Measurements from ENCODE around the gene LRGUK.

Gene LRGUK

DNA sequence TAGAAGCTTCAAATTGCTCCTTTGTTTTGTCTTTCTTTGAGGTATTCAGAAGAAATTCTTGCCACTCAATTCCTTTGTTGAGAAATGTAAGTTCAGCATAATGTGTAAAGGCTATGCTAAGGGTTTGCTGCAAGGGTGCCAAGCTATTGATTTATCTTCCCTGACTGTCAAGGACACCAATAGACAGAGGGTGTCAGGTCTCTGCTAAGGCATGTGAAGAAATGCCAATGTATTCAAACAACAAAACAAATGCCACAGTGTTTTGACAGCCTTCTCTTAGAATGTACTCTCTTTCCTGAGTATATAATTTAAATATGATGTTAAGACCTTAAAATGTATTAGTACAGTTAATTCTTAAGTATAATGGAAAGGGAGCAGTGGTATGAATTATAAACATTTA, 62.4 kb downstream of the LRGUK start:
- POLR2A ChIA-PET = no interaction called here
- Histone ChIP-seq H3K9me3 (ENCODE audit: control insufficient read depth, insufficient read depth, low read depth, low read length) (no peaks in the 10 kb centered on the region), H3K4me3 (ENCODE audit: low read depth, low read length) (no peak overlapping the region), H3K27ac (ENCODE audit: extremely low read depth, low read depth, low read length) (no peak overlapping the region), H3K36me3 (ENCODE audit: control insufficient read depth in 2 of 2, insufficient read depth in 1 of 2, low read length in 2 of 2) (no peaks in the 10 kb centered on the region), H3K4me1 (ENCODE audit: control insufficient read depth, insufficient read depth, low read length) (no peaks in the 10 kb centered on the region)
- TF ChIP-seq ZNF37A (tag by site-specific recombination; IDR thresholded peaks at IDR 0.05) = no peak
- TF ChIP-seq SP3 (tag by site-specific recombination; IDR thresholded peaks at IDR 0.05) = no peak
- no peak for TF ChIP-seq ZNF621 (tag by site-specific recombination; IDR thresholded peaks at IDR 0.05)
- CTCF ChIA-PET = no interaction called here

DNA sequence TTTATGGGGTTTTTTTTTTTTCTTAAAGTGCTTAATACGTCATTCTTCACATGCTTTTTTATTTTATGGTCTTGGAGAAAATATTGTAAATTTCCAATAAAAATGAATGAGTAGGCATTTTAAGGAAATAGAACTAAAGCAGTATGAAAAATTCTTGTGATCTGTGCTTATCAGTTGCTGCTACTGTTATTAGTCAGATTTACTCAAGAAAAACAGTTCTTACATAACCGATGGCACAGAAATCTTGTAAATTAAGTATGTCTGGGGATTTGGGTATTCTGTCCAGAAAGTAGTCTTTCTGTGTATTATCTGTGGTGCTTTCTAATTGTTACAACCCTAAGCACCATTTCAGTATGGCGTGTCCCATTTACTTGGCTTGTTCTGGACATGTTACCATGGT, 64.7 kb downstream of the LRGUK start:
- no peak overlapping the region for H3K4me3 ChIP-seq (ENCODE audit: low read depth, low read length)
- no peak overlapping the region for H3K27ac ChIP-seq (ENCODE audit: extremely low read depth, low read depth, low read length)
- TF ChIP-seq ZBTB7A (tag by site-specific recombination; IDR thresholded peaks at IDR 0.05; ENCODE audit: low read depth) = no peak
- TF ChIP-seq, protein P1, sequence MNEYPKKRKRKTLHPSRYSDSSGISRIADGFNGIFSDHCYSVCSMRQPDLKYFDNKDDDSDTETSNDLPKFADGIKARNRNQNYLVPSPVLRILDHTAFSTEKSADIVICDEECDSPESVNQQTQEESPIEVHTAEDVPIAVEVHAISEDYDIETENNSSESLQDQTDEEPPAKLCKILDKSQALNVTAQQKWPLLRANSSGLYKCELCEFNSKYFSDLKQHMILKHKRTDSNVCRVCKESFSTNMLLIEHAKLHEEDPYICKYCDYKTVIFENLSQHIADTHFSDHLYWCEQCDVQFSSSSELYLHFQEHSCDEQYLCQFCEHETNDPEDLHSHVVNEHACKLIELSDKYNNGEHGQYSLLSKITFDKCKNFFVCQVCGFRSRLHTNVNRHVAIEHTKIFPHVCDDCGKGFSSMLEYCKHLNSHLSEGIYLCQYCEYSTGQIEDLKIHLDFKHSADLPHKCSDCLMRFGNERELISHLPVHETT (tag by site-specific recombination; IDR thresholded peaks at IDR 0.05) = no peak
- H3K4me1 ChIP-seq (ENCODE audit: control insufficient read depth, insufficient read depth, low read length) = no peaks in the 10 kb centered on the region
- H3K36me3 ChIP-seq (ENCODE audit: control insufficient read depth in 2 of 2, insufficient read depth in 1 of 2, low read length in 2 of 2) = no peaks in the 10 kb centered on the region
- POLR2A ChIA-PET = no interaction called here
- H3K9me3 ChIP-seq (ENCODE audit: control insufficient read depth, insufficient read depth, low read depth, low read length) = no peaks in the 10 kb centered on the region
- CTCF ChIA-PET = interaction anchor here (0.5 to 0.6 kb wide), 2 partner anchors 21 to 758 kb away, joined by 3 read pairs; no protein-coding TSS in a partner anchor

DNA sequence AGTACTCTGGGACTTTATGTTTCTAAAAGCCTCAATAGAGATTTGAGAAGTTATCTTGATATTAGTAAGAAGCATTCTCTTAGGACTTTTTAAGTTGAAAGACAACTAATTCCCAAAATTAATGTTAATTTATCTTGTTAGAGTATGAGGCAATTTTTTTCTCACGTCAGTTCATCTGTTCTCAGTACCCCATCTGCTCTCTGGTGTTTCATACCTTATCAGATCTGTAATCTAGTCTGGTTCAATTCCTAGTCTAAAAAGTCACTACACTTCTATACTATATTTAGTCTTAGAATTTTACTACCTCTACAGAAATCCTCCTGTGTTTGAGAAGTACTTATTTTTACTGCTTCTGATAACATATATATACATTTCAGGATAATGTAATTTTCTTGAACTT, 66.1 kb downstream of the LRGUK start:
- H3K27ac ChIP-seq (ENCODE audit: extremely low read depth, low read depth, low read length) = no peak overlapping the region
- H3K36me3 ChIP-seq (ENCODE audit: control insufficient read depth in 2 of 2, insufficient read depth in 1 of 2, low read length in 2 of 2) = no peaks in the 10 kb centered on the region
- no peak overlapping the region for H3K4me3 ChIP-seq (ENCODE audit: low read depth, low read length)
- TF ChIP-seq ZNF354C (tag by site-specific recombination; IDR thresholded peaks at IDR 0.05; ENCODE audit: borderline replicate concordance, low read depth) (no peak), MEIS1 (CRISPR knock-in tag; IDR thresholded peaks at IDR 0.05; ENCODE audit: borderline replicate concordance) (no peak), ZNF785 (tag by site-specific recombination; IDR thresholded peaks at IDR 0.05) (no peak), ZNF23 (tag by site-specific recombination; IDR thresholded peaks at IDR 0.05; ENCODE audit: borderline replicate concordance) (no peak), ZNF76 (tag by site-specific recombination; IDR thresholded peaks at IDR 0.05; ENCODE audit: borderline replicate concordance, low read depth) (no peak), ZNF146 (tag by site-specific recombination; IDR thresholded peaks at IDR 0.05) (no peak), ZNF791 (tag by site-specific recombination; IDR thresholded peaks at IDR 0.05) (no peak), ZBTB8A (tag by site-specific recombination; IDR thresholded peaks at IDR 0.05) (no peak), ZNF549 (tag by site-specific recombination; IDR thresholded peaks at IDR 0.05) (no peak), KLF9 (tag by site-specific recombination; IDR thresholded peaks at IDR 0.05; ENCODE audit: low read depth) (no peak), ZNF24 (tag by site-specific recombination; IDR thresholded peaks at IDR 0.05) (no peak), ZNF112 (tag by site-specific recombination; IDR thresholded peaks at IDR 0.05) (no peak), ZNF221 (tag by site-specific recombination; IDR thresholded peaks at IDR 0.05; ENCODE audit: borderline replicate concordance) (no peak), ZBTB20 (tag by site-specific recombination; IDR thresholded peaks at IDR 0.05) (no peak), HOXC10 (CRISPR knock-in tag; IDR thresholded peaks at IDR 0.05) (no peak)
- TF ChIP-seq, protein P2, sequence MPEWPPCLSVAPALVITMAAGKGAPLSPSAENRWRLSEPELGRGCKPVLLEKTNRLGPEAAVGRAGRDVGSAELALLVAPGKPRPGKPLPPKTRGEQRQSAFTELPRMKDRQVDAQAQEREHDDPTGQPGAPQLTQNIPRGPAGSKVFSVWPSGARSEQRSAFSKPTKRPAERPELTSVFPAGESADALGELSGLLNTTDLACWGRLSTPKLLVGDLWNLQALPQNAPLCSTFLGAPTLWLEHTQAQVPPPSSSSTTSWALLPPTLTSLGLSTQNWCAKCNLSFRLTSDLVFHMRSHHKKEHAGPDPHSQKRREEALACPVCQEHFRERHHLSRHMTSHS (tag by site-specific recombination; IDR thresholded peaks at IDR 0.05) = no peak
- TF ChIP-seq, protein P3, sequence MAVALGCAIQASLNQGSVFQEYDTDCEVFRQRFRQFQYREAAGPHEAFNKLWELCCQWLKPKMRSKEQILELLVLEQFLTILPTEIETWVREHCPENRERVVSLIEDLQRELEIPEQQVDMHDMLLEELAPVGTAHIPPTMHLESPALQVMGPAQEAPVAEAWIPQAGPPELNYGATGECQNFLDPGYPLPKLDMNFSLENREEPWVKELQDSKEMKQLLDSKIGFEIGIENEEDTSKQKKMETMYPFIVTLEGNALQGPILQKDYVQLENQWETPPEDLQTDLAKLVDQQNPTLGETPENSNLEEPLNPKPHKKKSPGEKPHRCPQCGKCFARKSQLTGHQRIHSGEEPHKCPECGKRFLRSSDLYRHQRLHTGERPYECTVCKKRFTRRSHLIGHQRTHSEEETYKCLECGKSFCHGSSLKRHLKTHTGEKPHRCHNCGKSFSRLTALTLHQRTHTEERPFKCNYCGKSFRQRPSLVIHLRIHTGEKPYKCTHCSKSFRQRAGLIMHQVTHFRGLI (tag by site-specific recombination; IDR thresholded peaks at IDR 0.05) = no peak
- TF ChIP-seq, protein P4, sequence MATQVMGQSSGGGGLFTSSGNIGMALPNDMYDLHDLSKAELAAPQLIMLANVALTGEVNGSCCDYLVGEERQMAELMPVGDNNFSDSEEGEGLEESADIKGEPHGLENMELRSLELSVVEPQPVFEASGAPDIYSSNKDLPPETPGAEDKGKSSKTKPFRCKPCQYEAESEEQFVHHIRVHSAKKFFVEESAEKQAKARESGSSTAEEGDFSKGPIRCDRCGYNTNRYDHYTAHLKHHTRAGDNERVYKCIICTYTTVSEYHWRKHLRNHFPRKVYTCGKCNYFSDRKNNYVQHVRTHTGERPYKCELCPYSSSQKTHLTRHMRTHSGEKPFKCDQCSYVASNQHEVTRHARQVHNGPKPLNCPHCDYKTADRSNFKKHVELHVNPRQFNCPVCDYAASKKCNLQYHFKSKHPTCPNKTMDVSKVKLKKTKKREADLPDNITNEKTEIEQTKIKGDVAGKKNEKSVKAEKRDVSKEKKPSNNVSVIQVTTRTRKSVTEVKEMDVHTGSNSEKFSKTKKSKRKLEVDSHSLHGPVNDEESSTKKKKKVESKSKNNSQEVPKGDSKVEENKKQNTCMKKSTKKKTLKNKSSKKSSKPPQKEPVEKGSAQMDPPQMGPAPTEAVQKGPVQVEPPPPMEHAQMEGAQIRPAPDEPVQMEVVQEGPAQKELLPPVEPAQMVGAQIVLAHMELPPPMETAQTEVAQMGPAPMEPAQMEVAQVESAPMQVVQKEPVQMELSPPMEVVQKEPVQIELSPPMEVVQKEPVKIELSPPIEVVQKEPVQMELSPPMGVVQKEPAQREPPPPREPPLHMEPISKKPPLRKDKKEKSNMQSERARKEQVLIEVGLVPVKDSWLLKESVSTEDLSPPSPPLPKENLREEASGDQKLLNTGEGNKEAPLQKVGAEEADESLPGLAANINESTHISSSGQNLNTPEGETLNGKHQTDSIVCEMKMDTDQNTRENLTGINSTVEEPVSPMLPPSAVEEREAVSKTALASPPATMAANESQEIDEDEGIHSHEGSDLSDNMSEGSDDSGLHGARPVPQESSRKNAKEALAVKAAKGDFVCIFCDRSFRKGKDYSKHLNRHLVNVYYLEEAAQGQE (tag by site-specific recombination; IDR thresholded peaks at IDR 0.05) = no peak
- no peaks in the 10 kb centered on the region for H3K4me1 ChIP-seq (ENCODE audit: control insufficient read depth, insufficient read depth, low read length)
- POLR2A ChIA-PET = no interaction called here
- no peaks in the 10 kb centered on the region for H3K9me3 ChIP-seq (ENCODE audit: control insufficient read depth, insufficient read depth, low read depth, low read length)
- CTCF ChIA-PET = interaction anchor here (0.5 kb wide), 1 partner anchor 108 kb away, joined by 5 read pairs; no protein-coding TSS in a partner anchor

Measured in HEK293 (cell line).